Uterus (tissue), 4 donors: ENCODE results near the gene DEPDC7. TPM values are rescaled to one million over a fixed set of nuclear protein-coding genes. Genes with fewer than 3 reads are reported as not detected.

Experiments
- DNase-seq, 2 donors: peaks; one replicate each; pipeline ENCODE4 v3.0.0-alpha.2; 2019 to 2020
- H3K27ac ChIP-seq, 2 donors: fragments of 200-600 bp; sonication (generic); 1 replicate in 1 of 2; 2 replicates in 1 of 2; pipeline ENCODE4 v1.5.1; 2016 to 2018
- H3K27me3 ChIP-seq, 2 donors: fragments of 200-600 bp; sonication (generic); one replicate each; pipeline ENCODE4 v1.5.1; 2018 to 2019; ENCODE audit warnings: control low read depth in 1 of 2
- H3K36me3 ChIP-seq, 2 donors: fragments of 200-600 bp; sonication (generic); one replicate each; pipeline ENCODE4 v1.5.1; 2019; ENCODE audit warnings: control low read depth in 1 of 2
- H3K4me1 ChIP-seq, 2 donors: fragments of 200-600 bp; sonication (generic); one replicate each; pipeline ENCODE4 v1.5.1; 2018 to 2019; ENCODE audit warnings: control low read depth in 1 of 2
- H3K4me3 ChIP-seq, 2 donors: fragments of 200-600 bp; sonication (generic); 1 replicate in 1 of 2; 2 replicates in 1 of 2; pipeline ENCODE4 v1.5.1; 2018 to 2019; ENCODE audit warnings: mild to moderate bottlenecking in 1 of 2
- H3K9me3 ChIP-seq, 2 donors: fragments of 200-600 bp; sonication (generic); one replicate each; pipeline ENCODE4 v1.5.1; 2019; ENCODE audit warnings: control low read depth in 1 of 2
- POLR2A ChIP-seq, 2 donors: fragments of 450-650 bp; IDR thresholded peaks; one replicate each; pipeline ENCODE4 v1.6.1; 2016; ENCODE audit warnings: antibody characterized with exemption in 2 of 2, mild to moderate bottlenecking in 1 of 2, moderate library complexity in 1 of 2
- intact Hi-C: fragments of 100-400 bp; cut with DNase I; formaldehyde crosslinking; loops from one replicate; pipeline ENCODE4 v1.15.1; 2023; ENCODE audit warnings: low total_unique reads
- total RNA-seq, 4 donors: library from RNA; depleted of rRNA in 3 of 4; stranded (reverse); fragments of >200 nt in 3 of 4; gene quantifications; one replicate each; pipeline versions ENCODE4 v1.1.0 to v1.2.4, GENCODE V29; 2014 to 2023
- TF ChIP-seq, protein P1 (sequence below), 4 experiments: fragments of 200-600 bp in 2 of 4; fragments of 450-650 bp in 2 of 4; sonication (generic) in 2 of 4; IDR thresholded peaks; one replicate each; pipeline ENCODE4 v1.5.1; 2016 to 2019; ENCODE audit warnings: antibody characterized with exemption in 4 of 4, mild to moderate bottlenecking in 2 of 4, moderate library complexity in 1 of 4
- donor health status: DM: yes; HTN: yes; CAD: no.

Gene DEPDC7
- total RNA-seq, 4 donors from 2014 or later = 1.3 to 6.4 (median 1.3) TPM; not detected in 1

- no peaks in the 10 kb centered on the region for H3K36me3 ChIP-seq
- H3K4me1 ChIP-seq = peaks cover 0 to 3% of the 10 kb centered on the region in 2 donors
Observed at GRCh38 chr11:33059331-33060007, 43.8 kb downstream of the DEPDC7 start.

GRCh38 chr11:33060271-33060670 is 44.6 kb downstream of the DEPDC7 start:
- Histone ChIP-seq H3K27me3 (no peaks in the 10 kb centered on the region), H3K4me3 (no peak overlapping the region), H3K27ac (no peak overlapping the region), H3K36me3 (no peaks in the 10 kb centered on the region), H3K4me1 (peaks cover 0 to 3% of the 10 kb centered on the region in 2 donors), H3K9me3 (no peaks in the 10 kb centered on the region)
- no peak for TF ChIP-seq POLR2A (IDR thresholded peaks at IDR 0.05)
- TF ChIP-seq, protein P1, sequence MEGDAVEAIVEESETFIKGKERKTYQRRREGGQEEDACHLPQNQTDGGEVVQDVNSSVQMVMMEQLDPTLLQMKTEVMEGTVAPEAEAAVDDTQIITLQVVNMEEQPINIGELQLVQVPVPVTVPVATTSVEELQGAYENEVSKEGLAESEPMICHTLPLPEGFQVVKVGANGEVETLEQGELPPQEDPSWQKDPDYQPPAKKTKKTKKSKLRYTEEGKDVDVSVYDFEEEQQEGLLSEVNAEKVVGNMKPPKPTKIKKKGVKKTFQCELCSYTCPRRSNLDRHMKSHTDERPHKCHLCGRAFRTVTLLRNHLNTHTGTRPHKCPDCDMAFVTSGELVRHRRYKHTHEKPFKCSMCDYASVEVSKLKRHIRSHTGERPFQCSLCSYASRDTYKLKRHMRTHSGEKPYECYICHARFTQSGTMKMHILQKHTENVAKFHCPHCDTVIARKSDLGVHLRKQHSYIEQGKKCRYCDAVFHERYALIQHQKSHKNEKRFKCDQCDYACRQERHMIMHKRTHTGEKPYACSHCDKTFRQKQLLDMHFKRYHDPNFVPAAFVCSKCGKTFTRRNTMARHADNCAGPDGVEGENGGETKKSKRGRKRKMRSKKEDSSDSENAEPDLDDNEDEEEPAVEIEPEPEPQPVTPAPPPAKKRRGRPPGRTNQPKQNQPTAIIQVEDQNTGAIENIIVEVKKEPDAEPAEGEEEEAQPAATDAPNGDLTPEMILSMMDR (IDR thresholded peaks at IDR 0.05) = no peak
- no peak for DNase-seq
- intact Hi-C loops = loop anchor here (10.0 kb wide), 2 partner anchors 95 to 255 kb away; no protein-coding TSS in a partner anchor

More at GRCh38 chr11:33059331-33060007, 43.8 kb downstream of the DEPDC7 start:
- Histone ChIP-seq H3K27me3 (no peaks in the 10 kb centered on the region), H3K9me3 (no peaks in the 10 kb centered on the region), H3K27ac (no peak overlapping the region), H3K4me3 (no peak overlapping the region)
- DNase-seq = no peak
- intact Hi-C loops = loop anchor here (10.0 kb wide), 2 partner anchors 95 to 255 kb away; no protein-coding TSS in a partner anchor
- TF ChIP-seq POLR2A (IDR thresholded peaks at IDR 0.05) = no peak
- TF ChIP-seq, protein P1 (IDR thresholded peaks at IDR 0.05) = no peak

DNA sequence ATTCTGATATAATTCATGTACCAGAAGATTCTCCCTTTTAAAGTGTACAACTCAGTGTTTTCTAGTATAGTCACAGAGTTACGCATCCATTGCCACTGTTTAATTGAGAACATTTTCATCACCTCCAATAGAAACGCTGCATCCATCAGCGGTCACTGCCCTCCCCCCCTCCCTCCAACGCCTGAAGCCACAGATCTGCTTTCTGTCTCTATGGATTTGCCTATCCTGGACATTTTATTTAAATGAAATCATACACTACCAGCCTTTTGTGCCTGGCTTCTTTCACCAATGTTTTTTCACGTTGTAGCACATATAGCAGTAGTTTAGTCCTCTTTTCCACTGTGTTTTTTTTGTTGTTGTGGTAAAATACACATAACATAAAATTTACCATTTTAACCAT is 46.5 kb downstream of the DEPDC7 start:
- peak overlapping the region; percentile 33 to 52 for H3K27ac ChIP-seq
- TF ChIP-seq POLR2A (IDR thresholded peaks at IDR 0.05) = no peak
- TF ChIP-seq, protein P1 (IDR thresholded peaks at IDR 0.05) = no peak
- no peak overlapping the region for H3K4me3 ChIP-seq
- no peak for DNase-seq
- intact Hi-C loops = loop anchor here (10.0 kb wide), 2 partner anchors 97 to 257 kb away; no protein-coding TSS in a partner anchor
- no peaks in the 10 kb centered on the region for H3K36me3 ChIP-seq
- no peaks in the 10 kb centered on the region for H3K27me3 ChIP-seq
- H3K9me3 ChIP-seq = no peaks in the 10 kb centered on the region
- peaks cover 0 to 3% of the 10 kb centered on the region in 2 donors for H3K4me1 ChIP-seq

GRCh38 chr11:33063326-33063881 is 47.7 kb downstream of the DEPDC7 start:
- Histone ChIP-seq H3K36me3 (no peaks in the 10 kb centered on the region), H3K27me3 (no peaks in the 10 kb centered on the region), H3K9me3 (no peaks in the 10 kb centered on the region), H3K4me3 (no peak overlapping the region), H3K27ac (peak overlapping the region; percentile 44 to 52), H3K4me1 (peaks cover 0 to 3% of the 10 kb centered on the region in 2 donors)
- no peak for DNase-seq
- TF ChIP-seq, protein P1 (IDR thresholded peaks at IDR 0.05) = no peak
- TF ChIP-seq POLR2A (IDR thresholded peaks at IDR 0.05) = no peak
- intact Hi-C loops = loop anchor here (10.0 kb wide), 2 partner anchors 99 to 259 kb away; no protein-coding TSS in a partner anchor
